Mucosa of descending colon (tissue), 3 donors: ENCODE results near the gene HIVEP1. TPM values are rescaled to one million over a fixed set of nuclear protein-coding genes. Genes with fewer than 3 reads are reported as not detected.

Experiments used
- ATAC-seq: fragments of 200-7000 bp; cut with Tn5 transposase; one replicate; pipeline ENCODE4 v1.9.1; 2020; ENCODE audit warnings: mild to moderate bottlenecking, moderate library complexity
- DNase-seq, 3 donors: peaks; one replicate each; pipeline ENCODE4 v3.0.0-alpha.2; 2020
- H3K36me3 ChIP-seq: fragments of 200-600 bp; one replicate; pipeline ENCODE4 v1.8.0; 2021; ENCODE audit warnings: low read depth, mild to moderate bottlenecking
- H3K4me1 ChIP-seq: fragments of 200-600 bp; one replicate; pipeline ENCODE4 v1.8.0; 2021; ENCODE audit warnings: low read depth, mild to moderate bottlenecking
- H3K4me3 ChIP-seq: fragments of 200-600 bp; one replicate; pipeline ENCODE4 v1.8.0; 2021; ENCODE audit warnings: mild to moderate bottlenecking
- H3K9me3 ChIP-seq: fragments of 200-600 bp; one replicate; pipeline ENCODE4 v1.8.0; 2021; ENCODE audit warnings: mild to moderate bottlenecking
- CTCF ChIP-seq: fragments of 200-600 bp; IDR thresholded peaks from one replicate; pipeline ENCODE4 v1.8.0; 2022; ENCODE audit warnings: antibody characterized with exemption, mild to moderate bottlenecking
- intact Hi-C, 2 donors: fragments of 100-400 bp; cut with DNase I in 1 of 2; cut with micrococcal nuclease in 1 of 2; formaldehyde crosslinking; loops; one replicate each; pipeline versions ENCODE4 v1.11.0 to v1.11.1; 2022; cut with DNase I, micrococcal nuclease
- total RNA-seq, 3 donors: library from RNA; stranded (reverse); fragmentation: NEBNext Ultra II Directional in 2 of 3; extraction: Animal tissue kit (Norgen Biotek cat#: 25700) in 2 of 3; gene quantifications; one replicate each; pipeline versions ENCODE4 v1.2.1 to v1.2.4, GENCODE V29; 2021 to 2023
- donor health status: DM: no; HTN: no; CAD: no; lungs with moderate emphysema.
- donor health status: DM: no; HTN: no; CAD: no.
- donor health status: DM: no; HTN: yes; CAD: no.

The HIVEP1 gene
- total RNA-seq, 3 donors from 2014 or later: 27.6 to 37.3 (median 35.8) TPM

- ATAC-seq (no peak), DNase-seq (no peak)
- intact Hi-C loops: no loop called here
- Histone ChIP-seq H3K4me3 (peak overlapping the region; percentile 50), H3K36me3 (no peaks in the 10 kb centered on the region), H3K9me3 (no peaks in the 10 kb centered on the region), H3K4me1 (peaks cover 18% of the 10 kb centered on the region)
- no peak for TF ChIP-seq CTCF
These were observed 2.9 kb upstream of the HIVEP1 start for GRCh38 chr6:12009180-12009685.

- no peak for TF ChIP-seq CTCF
- ATAC-seq (no peak), DNase-seq (no peak)
- Histone ChIP-seq H3K4me3 (peak overlapping the region; percentile 50), H3K9me3 (no peaks in the 10 kb centered on the region), H3K4me1 (peaks cover 18% of the 10 kb centered on the region), H3K36me3 (no peaks in the 10 kb centered on the region)
- intact Hi-C loops: no loop called here
These were observed 2.1 kb upstream of the HIVEP1 start for GRCh38 chr6:12009876-12010634.

GRCh38 chr6:12010635-12011275, 1.4 kb upstream of the HIVEP1 start:
- intact Hi-C loops: no loop called here
- Histone ChIP-seq H3K4me3 (peak overlapping the region; percentile 6), H3K4me1 (peaks cover 18% of the 10 kb centered on the region), H3K9me3 (no peaks in the 10 kb centered on the region), H3K36me3 (no peaks in the 10 kb centered on the region)
- DNase-seq (peak; percentile 80 to 87 (median 82)), ATAC-seq (no peak)
- TF ChIP-seq CTCF: no peak

GRCh38 chr6:12011276-12012037, 655 bp upstream of the HIVEP1 start:
- peak overlapping the region; percentile 60 for H3K4me3 ChIP-seq
- H3K4me1 ChIP-seq: peaks cover 18% of the 10 kb centered on the region
- intact Hi-C loops: no loop called here
- no peaks in the 10 kb centered on the region for H3K9me3 ChIP-seq
- no peaks in the 10 kb centered on the region for H3K36me3 ChIP-seq
- TF ChIP-seq CTCF: no peak
- ATAC-seq: peak; percentile 82
- peak; percentile 97 to 99 (median 98) for DNase-seq

- peak; percentile 20 for ATAC-seq
- TF ChIP-seq CTCF: no peak
- Histone ChIP-seq H3K36me3 (no peaks in the 10 kb centered on the region), H3K4me1 (peaks cover 16% of the 10 kb centered on the region), H3K9me3 (no peaks in the 10 kb centered on the region), H3K4me3 (peak overlapping the region; percentile 60)
- intact Hi-C loops: no loop called here
- DNase-seq: peak; percentile 73 to 84 (median 80)
These were observed 620 bp downstream of the HIVEP1 start for GRCh38 chr6:12012558-12013306.
